ENCODE results near the gene RAP1GDS1. TPM values are rescaled to one million over a fixed set of nuclear protein-coding genes. Genes with fewer than 3 reads are reported as not detected.

RAP1GDS1 gene
- total RNA-seq, 4 donors from 2014 or later, result 19.4 to 38.0 (median 33.9) TPM

- 67% methylated on average over 10 of the region's 10 CpGs for WGBS, 2 donors
- Histone ChIP-seq H3K27me3 (no peaks in the 10 kb centered on the region), H3K4me1 (peaks cover 0 to 57% (median 3%) of the 10 kb centered on the region in 3 donors), H3K36me3 (peaks cover 0 to 6% (median 0%) of the 10 kb centered on the region in 3 donors), H3K4me3 (no peak overlapping the region), H3K9me3 (no peaks in the 10 kb centered on the region), H3K27ac (peak overlapping the region in 2 of 4 donors; percentile 14 to 31)
- intact Hi-C loops (cut with DNase I), result no loop called here
- TF ChIP-seq POLR2A (IDR thresholded peaks at IDR 0.05) (no peak), CTCF (IDR thresholded peaks at IDR 0.05) (no peak)
- DNase-seq, result no peak
Observed at GRCh38 chr4:98482847-98483806, 221.9 kb downstream of the RAP1GDS1 start.

- Histone ChIP-seq H3K27me3 (no peaks in the 10 kb centered on the region), H3K36me3 (no peaks in the 10 kb centered on the region), H3K27ac (peak overlapping the region in 2 of 4 donors; percentile 14 to 31), H3K4me3 (no peak overlapping the region), H3K4me1 (peaks cover 0 to 48% (median 0%) of the 10 kb centered on the region in 3 donors), H3K9me3 (no peaks in the 10 kb centered on the region)
- intact Hi-C loops (cut with DNase I), result no loop called here
- DNase-seq, result no peak
- 34 to 74% methylated on average over 3 of the region's 3 CpGs for WGBS, 2 donors
- TF ChIP-seq POLR2A (IDR thresholded peaks at IDR 0.05), result no peak
- TF ChIP-seq CTCF (IDR thresholded peaks at IDR 0.05), result no peak
Observed at GRCh38 chr4:98484031-98484430, 222.8 kb downstream of the RAP1GDS1 start.

- TF ChIP-seq CTCF (IDR thresholded peaks at IDR 0.05), result no peak
- no peak for TF ChIP-seq POLR2A (IDR thresholded peaks at IDR 0.05)
- DNase-seq, result no peak
- Histone ChIP-seq H3K9me3 (no peaks in the 10 kb centered on the region), H3K36me3 (no peaks in the 10 kb centered on the region), H3K27ac (no peak overlapping the region), H3K4me1 (peaks cover 0 to 32% (median 0%) of the 10 kb centered on the region in 3 donors), H3K27me3 (no peaks in the 10 kb centered on the region), H3K4me3 (no peak overlapping the region)
- intact Hi-C loops (cut with DNase I), result no loop called here
- WGBS, 2 donors, result 87 to 91% methylated on average over 7 of the region's 7 CpGs
Observed at GRCh38 chr4:98485816-98486345, 224.7 kb downstream of the RAP1GDS1 start.

GRCh38 chr4:98490251-98490650, 229.1 kb downstream of the RAP1GDS1 start:
- Histone ChIP-seq H3K27me3 (no peaks in the 10 kb centered on the region), H3K4me3 (no peak overlapping the region), H3K27ac (no peak overlapping the region), H3K9me3 (no peaks in the 10 kb centered on the region), H3K4me1 (peaks cover 0 to 16% (median 3%) of the 10 kb centered on the region in 3 donors), H3K36me3 (no peaks in the 10 kb centered on the region)
- 87 to 90% methylated on average over 3 of the region's 3 CpGs for WGBS, 2 donors
- TF ChIP-seq CTCF (IDR thresholded peaks at IDR 0.05) (no peak), POLR2A (IDR thresholded peaks at IDR 0.05) (no peak)
- DNase-seq, result no peak
- intact Hi-C loops (cut with DNase I), result no loop called here
